Activated T-cell treated with anti-CD3 and anti-CD28 coated beads, Interleukin-2, amount 50 U/mL, for 4 hours (primary cell): Measurements from ENCODE around the gene SNAPC5. TPM values are rescaled to one million over a fixed set of nuclear protein-coding genes. Genes with fewer than 3 reads are reported as not detected.

ENCODE experiments used
- ATAC-seq, 2 donors: fragments of 200-7000 bp; cut with Tn5 transposase; one replicate each; pipeline ENCODE4 v1.10.0; 2021
- DNase-seq: peaks from one replicate; pipeline ENCODE4 v3.0.0-alpha.2; 2020
- H3K27me3 Mint-ChIP-seq: one replicate; pipeline ENCODE4 v1.8.0; 2021; ENCODE audit warnings: low read depth, mixed read lengths
- H3K36me3 Mint-ChIP-seq: one replicate; pipeline ENCODE4 v1.8.0; 2022; ENCODE audit warnings: mixed read lengths; ENCODE audit not compliant: insufficient read depth
- H3K4me1 Mint-ChIP-seq: one replicate; pipeline ENCODE4 v1.8.0; 2021; ENCODE audit warnings: low read depth, mixed read lengths
- H3K4me3 Mint-ChIP-seq: one replicate; pipeline ENCODE4 v1.8.0; 2021; ENCODE audit warnings: mild to moderate bottlenecking, moderate library complexity, mixed read lengths
- H3K9me3 Mint-ChIP-seq: one replicate; pipeline ENCODE4 v1.8.0; 2021; ENCODE audit warnings: mixed read lengths
- total RNA-seq, 3 donors: library from RNA; stranded (reverse); gene quantifications; one replicate each; pipeline ENCODE4 v1.2.1, GENCODE V29; 2021

SNAPC5 gene
- total RNA-seq, 3 donors from 2014 or later, result 45.2 to 59.9 (median 53.3) TPM

DNA sequence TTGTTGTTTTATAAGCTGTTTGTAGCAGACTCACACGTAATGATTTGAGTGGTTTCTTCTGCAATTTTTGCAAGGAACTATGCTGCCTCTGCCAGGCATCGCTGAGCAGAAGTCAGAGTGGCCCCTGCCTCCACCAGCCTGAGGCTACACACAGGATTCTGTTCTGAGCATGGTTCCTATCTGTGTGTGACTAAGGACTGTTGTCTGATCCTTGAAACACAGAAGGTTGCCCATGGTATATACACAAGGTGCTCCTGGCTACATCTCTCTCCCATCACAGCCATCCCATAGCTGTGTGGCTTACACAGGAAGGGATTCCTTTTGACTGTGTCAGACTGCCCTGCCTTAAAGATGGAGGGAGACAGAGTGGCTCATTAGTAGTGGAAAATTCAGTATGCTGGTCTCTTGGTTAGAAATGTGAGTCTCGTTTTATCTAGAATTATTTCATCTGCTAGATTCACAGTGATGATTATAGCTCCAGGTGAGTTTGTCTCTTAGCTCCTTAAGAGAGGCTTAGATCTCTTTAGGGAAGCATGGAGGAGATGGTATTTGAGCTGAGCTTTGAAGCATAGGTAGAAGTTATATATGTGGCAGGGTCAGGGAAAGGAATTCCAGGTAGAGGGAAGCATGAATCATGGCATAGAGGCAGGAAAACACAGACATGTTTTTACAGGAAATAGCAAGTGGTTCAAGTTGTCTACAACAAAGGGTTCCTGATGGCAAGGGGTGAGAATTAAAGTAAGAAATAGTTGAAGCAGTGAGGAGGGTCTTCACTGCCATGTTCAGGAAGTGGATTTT is 37.5 kb downstream of the SNAPC5 start:
- Mint-ChIP-seq H3K4me3 (no peak overlapping the region), H3K27me3 (no peaks in the 10 kb centered on the region)

DNA sequence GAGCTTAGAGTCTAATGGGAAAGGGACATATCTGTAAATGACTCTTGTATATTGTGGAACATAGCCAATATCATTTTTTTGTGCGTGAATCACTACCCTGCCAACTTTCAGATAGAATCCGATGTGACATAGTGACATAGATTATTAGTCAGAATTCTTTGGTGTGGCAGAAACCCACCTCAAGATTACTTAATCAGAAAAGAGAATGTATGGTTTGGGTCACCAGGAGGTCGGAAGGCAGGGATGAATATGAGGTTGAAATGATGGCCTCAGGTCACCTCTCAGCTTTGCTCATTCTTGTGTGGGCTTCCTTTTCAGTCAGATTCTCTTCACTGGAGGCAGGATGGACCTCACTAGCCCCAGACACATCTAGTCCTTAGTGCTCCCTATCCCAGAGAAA is 41.4 kb downstream of the SNAPC5 start:
- Mint-ChIP-seq H3K9me3 (no peaks in the 10 kb centered on the region), H3K4me3 (no peak overlapping the region), H3K36me3 (peaks cover 10% of the 10 kb centered on the region), H3K4me1 (peaks cover 15% of the 10 kb centered on the region), H3K27me3 (no peaks in the 10 kb centered on the region)
- peak; percentile 62 to 72 for ATAC-seq
- no peak for DNase-seq

More for the DNA sequence above, 37.5 kb downstream of the SNAPC5 start:
- H3K4me1 Mint-ChIP-seq, result peaks cover 15% of the 10 kb centered on the region
- H3K9me3 Mint-ChIP-seq, result no peaks in the 10 kb centered on the region
- H3K36me3 Mint-ChIP-seq, result peaks cover 13% of the 10 kb centered on the region
- DNase-seq (no peak), ATAC-seq (no peak)

DNA sequence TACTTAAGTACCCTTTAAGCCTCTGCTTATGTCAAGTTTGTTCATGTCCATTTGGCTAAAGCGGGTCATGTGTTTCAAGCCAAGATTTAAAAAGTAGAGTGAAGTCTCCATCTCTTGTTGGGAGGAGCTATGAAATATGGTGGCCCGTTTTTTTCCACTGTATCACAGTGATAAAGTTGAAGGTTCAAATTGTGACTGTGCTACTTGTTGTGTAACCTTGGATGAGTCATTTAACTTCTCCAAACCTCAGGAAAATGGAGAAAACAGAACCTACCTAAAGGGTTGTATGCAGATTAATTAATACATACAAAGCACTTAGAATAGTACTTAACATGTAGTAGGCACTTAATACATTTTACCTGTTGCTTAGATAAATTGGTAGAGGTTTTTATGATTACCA is 43.4 kb downstream of the SNAPC5 start:
- ATAC-seq (no peak), DNase-seq (no peak)
- H3K9me3 Mint-ChIP-seq, result no peaks in the 10 kb centered on the region
- no peaks in the 10 kb centered on the region for H3K27me3 Mint-ChIP-seq
- no peak overlapping the region for H3K4me3 Mint-ChIP-seq
- H3K4me1 Mint-ChIP-seq, result peaks cover 6% of the 10 kb centered on the region
- peaks cover 10% of the 10 kb centered on the region for H3K36me3 Mint-ChIP-seq

DNA sequence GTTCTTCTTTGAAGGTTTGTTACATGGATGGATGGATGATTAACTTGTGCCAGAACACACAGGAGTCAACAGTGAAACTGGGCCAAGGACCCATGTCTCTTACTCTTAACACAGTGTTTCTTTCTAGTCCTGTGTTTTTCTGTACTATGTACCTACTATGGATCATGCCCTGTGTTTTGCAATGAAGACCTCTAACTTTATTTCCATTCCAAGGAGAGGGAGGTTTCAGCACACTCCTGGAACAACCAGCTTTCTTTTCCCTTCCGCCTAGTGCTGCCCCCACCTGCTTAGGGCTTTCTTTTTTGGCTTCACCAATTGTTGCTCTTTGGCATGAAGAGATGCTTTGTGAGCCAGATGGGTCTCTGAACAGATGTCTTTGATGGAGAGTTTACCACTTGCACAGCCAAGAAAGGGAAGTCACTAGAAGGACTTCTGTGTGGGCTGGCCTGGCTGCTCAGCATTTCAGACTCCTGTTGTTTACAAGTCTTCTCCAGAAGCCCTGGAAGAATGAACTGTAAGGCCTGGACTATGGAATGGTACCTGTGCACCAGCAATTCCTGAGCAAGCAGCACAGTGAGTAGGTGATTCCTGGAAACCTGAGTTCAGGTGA is 44.5 kb downstream of the SNAPC5 start:
- Mint-ChIP-seq H3K36me3 (peaks cover 13% of the 10 kb centered on the region), H3K27me3 (no peaks in the 10 kb centered on the region), H3K4me3 (no peak overlapping the region), H3K9me3 (no peaks in the 10 kb centered on the region), H3K4me1 (peaks cover 4% of the 10 kb centered on the region)
- ATAC-seq, result no peak
- DNase-seq, result no peak

DNA sequence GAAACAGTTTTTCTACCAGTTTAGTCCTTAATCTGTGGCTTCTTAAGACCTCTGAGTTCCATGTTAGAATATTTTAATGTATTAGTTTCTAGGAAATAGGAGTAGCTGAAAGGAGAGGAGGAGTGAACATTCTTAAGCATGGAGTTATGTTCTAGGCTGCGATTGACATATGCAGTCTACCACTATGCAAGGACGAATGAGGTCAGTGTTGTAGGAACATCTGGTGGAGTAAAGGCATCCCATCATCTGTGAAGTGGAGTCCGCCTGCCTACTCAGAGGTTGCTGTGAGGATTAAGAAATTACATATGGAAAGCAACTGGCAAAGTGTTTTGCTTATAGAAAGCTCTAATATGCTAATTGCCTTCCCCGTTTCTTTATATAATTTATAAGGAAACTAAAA is 45.1 kb downstream of the SNAPC5 start:
- peaks cover 4% of the 10 kb centered on the region for H3K4me1 Mint-ChIP-seq
- no peaks in the 10 kb centered on the region for H3K9me3 Mint-ChIP-seq
- no peak for DNase-seq
- H3K27me3 Mint-ChIP-seq, result no peaks in the 10 kb centered on the region
- H3K4me3 Mint-ChIP-seq, result no peak overlapping the region
- H3K36me3 Mint-ChIP-seq, result peaks cover 14% of the 10 kb centered on the region
- no peak for ATAC-seq

Other genes starting within 250 kb of the SNAPC5 start
- not detected for gene MEGF11, start 244.0 kb downstream of the SNAPC5 start, total RNA-seq
- 10 to 100 TPM; 22.7 to 32.1 (median 26.3) TPM for gene DIS3L, start 204.2 kb downstream of the SNAPC5 start, total RNA-seq
- gene TIPIN, start 141.1 kb downstream of the SNAPC5 start, total RNA-seq, result 10 to 100 TPM; 63.8 to 79.6 (median 69.3) TPM
- 10 to 100 TPM; 71.8 to 77.6 (median 75.3) TPM for gene MAP2K1, start 110.8 kb downstream of the SNAPC5 start, total RNA-seq
- 1,000 to 10,000 TPM; 4,816 to 5,229 (median 5,007) TPM for gene RPL4, start 7.1 kb upstream of the SNAPC5 start, total RNA-seq
- gene ZWILCH, start 7.6 kb upstream of the SNAPC5 start, total RNA-seq, result 10 to 100 TPM; 32.5 to 35.0 (median 32.8) TPM
- gene LCTL, start 68.2 kb upstream of the SNAPC5 start, total RNA-seq, result not detected
- gene SMAD6, start 204.5 kb upstream of the SNAPC5 start, total RNA-seq, result under 1 TPM; 0.05 to 0.25 (median 0.08) TPM